GM12878 (cell line): ENCODE data around the gene TSPEAR. TPM values are rescaled to one million over a fixed set of nuclear protein-coding genes. Genes with fewer than 3 reads are reported as not detected.

Source experiments
- ATAC-seq: fragments of 200-7000 bp; cut with Tn5 transposase; 3 replicates; pipeline ENCODE4 v1.9.1; 2020; ENCODE audit warnings: mild to moderate bottlenecking, moderate library complexity
- BruUV-seq: library from RNA; stranded (reverse); fragments of 400-500 nt; replicated peaks from 2 replicates; lab custom pipeline; 2021; lab: Mats Ljungman, UMichigan
- CTCF ChIA-PET: fragments of 300-600 bp; sonication (Branson Sonifier 250); formaldehyde crosslinking; extraction: SDS; loops from one replicate; lab custom pipeline; 2021; ENCODE audit warnings: inconsistent platforms; lab: Yijun Ruan, JAX
- POLR2A ChIA-PET: fragments of 350-600 bp; formaldehyde crosslinking; extraction: SDS; loops from one replicate; lab custom pipeline; 2021; ENCODE audit warnings: inconsistent platforms; lab: Charles Lee
- RAD21 ChIA-PET: fragments of 300-600 bp; sonication (Branson Sonifier 250); formaldehyde crosslinking; loops from one replicate; lab custom pipeline; 2023; ENCODE audit warnings: antibody characterized with exemption; ENCODE audit not compliant: unreplicated experiment; lab: Charles Lee
- SMC1A ChIA-PET: fragments of 300-600 bp; sonication (Branson Sonifier 250); formaldehyde crosslinking; loops from one replicate; lab custom pipeline; 2023; ENCODE audit not compliant: unreplicated experiment, uncharacterized antibody; lab: Charles Lee
- DNase-seq: peaks from one replicate; pipeline ENCODE4 v3.0.0-alpha.2; 2011; ENCODE audit warnings: low read depth, low spot score
- FAIRE-seq: peaks from 3 replicates; lab custom pipeline; 2011; peaks lifted over from hg19 to GRCh38; lab: Jason Lieb, UNC
- H2AFZ ChIP-seq: 2 replicates; pipeline ENCODE4 v1.6.0; 2011; ENCODE audit warnings: low read depth, low read length, control low read depth; ENCODE audit not compliant: control insufficient read depth
- H3K27ac ChIP-seq: 2 replicates; pipeline ENCODE4 v1.5.1; 2011; ENCODE audit warnings: control low read depth; ENCODE audit not compliant: control insufficient read depth, insufficient read depth
- H3K27me3 ChIP-seq, 2 experiments: replicated peaks in 1 of 2; 2 replicates each; pipeline versions ENCODE4 v1.6.0 to v1.6.1; 2011; ENCODE audit warnings: low read length in 1 of 2; ENCODE audit not compliant: control insufficient read depth in 2 of 2, insufficient read depth in 2 of 2
- H3K36me3 ChIP-seq, 2 experiments: 2 replicates each; pipeline ENCODE4 v1.5.1; 2011; ENCODE audit warnings: low read length in 1 of 2; ENCODE audit not compliant: control insufficient read depth in 2 of 2, insufficient read depth in 2 of 2
- H3K4me1 ChIP-seq: 2 replicates; pipeline ENCODE4 v1.6.1; 2011; ENCODE audit warnings: mild to moderate bottlenecking, low read length, moderate library complexity, mixed read lengths; ENCODE audit not compliant: control insufficient read depth, insufficient read depth
- H3K4me2 ChIP-seq: 2 replicates; pipeline ENCODE4 v1.6.0; 2011; ENCODE audit warnings: control low read depth; ENCODE audit not compliant: control insufficient read depth, insufficient read depth
- H3K4me3 ChIP-seq: fragments of 200-600 bp; sonication (generic); 2 replicates; pipeline ENCODE4 v1.5.1; 2016
- H3K79me2 ChIP-seq: 2 replicates; pipeline ENCODE4 v1.6.0; 2011; ENCODE audit warnings: low read length; ENCODE audit not compliant: control insufficient read depth, insufficient read depth
- H3K9ac ChIP-seq: 2 replicates; pipeline ENCODE4 v1.8.0; 2011; ENCODE audit warnings: low read length, control low read depth, mixed read lengths; ENCODE audit not compliant: control insufficient read depth, insufficient read depth
- H3K9me3 ChIP-seq: replicated peaks from 3 replicates; pipeline ENCODE4 v1.5.1; 2011; ENCODE audit warnings: mild to moderate bottlenecking, low read length; ENCODE audit not compliant: control insufficient read depth, insufficient read depth
- H4K20me1 ChIP-seq: 2 replicates; pipeline ENCODE4 v1.6.0; 2011; ENCODE audit not compliant: control insufficient read depth, insufficient read depth
- ATF7 ChIP-seq: fragments of 450-650 bp; IDR thresholded peaks from 2 replicates; pipeline ENCODE4 v1.6.1; 2016; ENCODE audit warnings: low read depth, mild to moderate bottlenecking
- CREB1 ChIP-seq: IDR thresholded peaks from 2 replicates; pipeline ENCODE4 v1.6.1; 2012; ENCODE audit warnings: low read depth, mild to moderate bottlenecking, inconsistent platforms
- HDGF ChIP-seq: fragments of 450-650 bp; IDR thresholded peaks from 2 replicates; pipeline ENCODE4 v1.6.1; 2016; ENCODE audit warnings: antibody characterized with exemption
- IKZF1 ChIP-seq: fragments of 450-650 bp; conservative IDR thresholded peaks from 2 replicates; pipeline ENCODE4 v1.6.1; 2017; ENCODE audit warnings: antibody characterized with exemption, mild to moderate bottlenecking
- IRF3 ChIP-seq: fragments of 450-650 bp; IDR thresholded peaks from 2 replicates; pipeline ENCODE4 v1.6.1; 2014; ENCODE audit warnings: mild to moderate bottlenecking
- LARP7 ChIP-seq: fragments of 450-650 bp; IDR thresholded peaks from 2 replicates; pipeline ENCODE4 v1.6.1; 2017; ENCODE audit warnings: mild to moderate bottlenecking
- NRF1 ChIP-seq: conservative IDR thresholded peaks from 2 replicates; pipeline ENCODE4 v1.6.1; 2011; ENCODE audit warnings: mild to moderate bottlenecking, low read depth, low read length, improper control_type of control experiment
- POLR2AphosphoS5 ChIP-seq: IDR thresholded peaks from 2 replicates; pipeline ENCODE4 v1.6.1; 2011; ENCODE audit warnings: mild to moderate bottlenecking, low read length, inconsistent platforms
- RAD51 ChIP-seq: fragments of 450-650 bp; IDR thresholded peaks from 2 replicates; pipeline ENCODE4 v1.6.1; 2016; ENCODE audit warnings: moderate library complexity, mild to moderate bottlenecking, inconsistent platforms
- SRF ChIP-seq, 2 experiments: IDR thresholded peaks; 2 replicates each; pipeline ENCODE4 v1.6.1; 2011; ENCODE audit warnings: low read depth in 2 of 2, low read length in 2 of 2, mild to moderate bottlenecking in 1 of 2, moderate library complexity in 1 of 2
- TAF1 ChIP-seq: IDR thresholded peaks from 2 replicates; pipeline ENCODE4 v1.6.1; 2011; ENCODE audit warnings: mild to moderate bottlenecking, low read depth, low read length, borderline replicate concordance
- ZNF24 ChIP-seq: fragments of 450-650 bp; IDR thresholded peaks from 2 replicates; pipeline ENCODE4 v1.6.1; 2017; ENCODE audit warnings: antibody characterized with exemption, mild to moderate bottlenecking
- ZZZ3 ChIP-seq: IDR thresholded peaks from 2 replicates; pipeline ENCODE4 v1.6.1; 2011; ENCODE audit warnings: low read depth; ENCODE audit not compliant: control insufficient read depth, insufficient read length
- WGBS: methylation state at CpG from one replicate; pipeline ENCODE4 v1.1.6; 2016; ENCODE audit warnings: low lambda C conversion rate; ENCODE audit not compliant: insufficient replicate concordance, insufficient coverage; ENCODE audit errors: missing lambda C conversion rate; 5-methylcytosine and 5-hydroxymethylcytosine counted together
- in situ Hi-C: fragments of 300-500 bp; cut with MboI; formaldehyde crosslinking; loops from 9 replicates; pipeline ENCODE4 v1.14.3; 2018; ENCODE audit warnings: mixed read lengths
- intact Hi-C: fragments of 100-400 bp; cut with micrococcal nuclease; formaldehyde crosslinking; loops from one replicate; pipeline ENCODE4 v1.14.2; 2022; ENCODE audit not compliant: unreplicated experiment
- polyA plus RNA-seq, 11 experiments: library from polyadenylated mRNA; depleted of rRNA in 4 of 11; unstranded in 6 of 11; stranded (reverse) in 5 of 11; fragments of >200 nt; fragmentation: Nextera tagmentation in 4 of 11; fragmentation: Illumina TruSeq in 1 of 11; extraction: Ambion mirVana in 4 of 11; extraction: Trizol in 1 of 11; gene quantifications; 1 replicate in 1 of 11; 2 replicates in 10 of 11; pipeline versions ENCODE4 v1.2.1 to v1.2.3, GENCODE V29; 2011 to 2016; ENCODE audit warnings: inconsistent platforms in 2 of 11, missing spikeins in 2 of 11, low read depth in 1 of 11
- total RNA-seq, 4 experiments: library from RNA; depleted of rRNA in 3 of 4; stranded (reverse); fragments of >200 nt in 3 of 4; fragmentation: Illumina TruSeq in 1 of 4; extraction: Trizol in 1 of 4; gene quantifications; 2 replicates each; pipeline versions ENCODE4 v1.2.1 to v1.2.3, GENCODE V29; 2013 to 2021
- TF ChIP-seq, protein P1 (sequence below): IDR thresholded peaks from 2 replicates; pipeline ENCODE4 v1.6.1; 2011; ENCODE audit warnings: low read depth, mild to moderate bottlenecking, low read length, moderate library complexity, borderline replicate concordance; ENCODE audit errors: extremely low read depth
- TF ChIP-seq, protein P2 (sequence below): fragments of 450-650 bp; formaldehyde crosslinking; IDR thresholded peaks from 2 replicates; pipeline ENCODE4 v1.5.0; 2022; ENCODE audit warnings: mild to moderate bottlenecking, missing genetic modification characterization

Gene TSPEAR
- total and polyA plus RNA-seq, 10 of the 15 experiments (the other 5 are each of a cell fraction or from before 2014, with no cell fraction given): not detected

DNA sequence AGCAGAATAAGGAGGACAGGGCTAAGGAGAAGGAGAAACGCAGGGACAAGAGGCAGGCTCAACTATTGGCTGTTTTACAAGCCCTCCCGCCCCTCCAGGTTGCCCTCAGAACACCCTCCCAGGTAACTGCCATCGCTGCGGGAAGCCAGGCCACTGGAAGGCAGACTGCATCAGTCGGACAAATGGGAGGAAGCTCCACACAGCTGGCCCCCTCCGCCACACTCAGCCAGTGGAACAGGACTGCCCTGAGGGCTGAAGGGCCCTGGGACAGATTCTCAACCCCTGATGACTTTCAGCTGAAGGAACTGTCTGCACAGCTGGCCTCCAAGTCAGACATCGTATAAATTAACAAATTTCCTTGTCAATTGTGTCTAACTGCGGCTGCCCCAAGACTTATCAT lies 234.2 kb downstream of the TSPEAR start:
- CTCF ChIA-PET: interaction anchor here (0.5 kb wide), 1 partner anchor 669 kb away, joined by 3 read pairs; no protein-coding TSS in a partner anchor
- Histone ChIP-seq H3K4me1 (no peaks in the 10 kb centered on the region), H3K9me3 (no peaks in the 10 kb centered on the region), H2AFZ (no peak overlapping the region), H4K20me1 (no peaks in the 10 kb centered on the region), H3K27me3 (no peaks in the 10 kb centered on the region; a peak in 2 of 4 replicates), H3K79me2 (no peaks in the 10 kb centered on the region), H3K27ac (no peak overlapping the region), H3K4me2 (no peak overlapping the region), H3K4me3 (no peak overlapping the region), H3K9ac (no peak overlapping the region), H3K36me3 (no peaks in the 10 kb centered on the region)
- intact Hi-C loops (no loop called here), in situ Hi-C loops (no loop called here)
- ATAC-seq (no peak), FAIRE-seq (no peak), DNase-seq (no peak)
- SMC1A ChIA-PET: no interaction called here
- WGBS: 34% methylated on average over 8 of the region's 8 CpGs
- POLR2A ChIA-PET: no interaction called here
- BruUV-seq: no TSS peak
- RAD21 ChIA-PET: no interaction called here
- TF ChIP-seq IKZF1 (no peak), RAD51 (no peak), POLR2AphosphoS5 (no peak), ATF7 (no peak), LARP7 (no peak), CREB1 (no peak), ZZZ3 (no peak), ZNF24 (no peak), HDGF (no peak), IRF3 (no peak), SRF (IDR thresholded peaks at IDR 0.05; ENCODE audit: low read depth in 2 of 2, low read length in 2 of 2) (no peak), NRF1 (no peak), TAF1 (no peak)
- TF ChIP-seq, protein P1, sequence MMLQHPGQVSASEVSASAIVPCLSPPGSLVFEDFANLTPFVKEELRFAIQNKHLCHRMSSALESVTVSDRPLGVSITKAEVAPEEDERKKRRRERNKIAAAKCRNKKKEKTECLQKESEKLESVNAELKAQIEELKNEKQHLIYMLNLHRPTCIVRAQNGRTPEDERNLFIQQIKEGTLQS: no peak
- TF ChIP-seq, protein P2, sequence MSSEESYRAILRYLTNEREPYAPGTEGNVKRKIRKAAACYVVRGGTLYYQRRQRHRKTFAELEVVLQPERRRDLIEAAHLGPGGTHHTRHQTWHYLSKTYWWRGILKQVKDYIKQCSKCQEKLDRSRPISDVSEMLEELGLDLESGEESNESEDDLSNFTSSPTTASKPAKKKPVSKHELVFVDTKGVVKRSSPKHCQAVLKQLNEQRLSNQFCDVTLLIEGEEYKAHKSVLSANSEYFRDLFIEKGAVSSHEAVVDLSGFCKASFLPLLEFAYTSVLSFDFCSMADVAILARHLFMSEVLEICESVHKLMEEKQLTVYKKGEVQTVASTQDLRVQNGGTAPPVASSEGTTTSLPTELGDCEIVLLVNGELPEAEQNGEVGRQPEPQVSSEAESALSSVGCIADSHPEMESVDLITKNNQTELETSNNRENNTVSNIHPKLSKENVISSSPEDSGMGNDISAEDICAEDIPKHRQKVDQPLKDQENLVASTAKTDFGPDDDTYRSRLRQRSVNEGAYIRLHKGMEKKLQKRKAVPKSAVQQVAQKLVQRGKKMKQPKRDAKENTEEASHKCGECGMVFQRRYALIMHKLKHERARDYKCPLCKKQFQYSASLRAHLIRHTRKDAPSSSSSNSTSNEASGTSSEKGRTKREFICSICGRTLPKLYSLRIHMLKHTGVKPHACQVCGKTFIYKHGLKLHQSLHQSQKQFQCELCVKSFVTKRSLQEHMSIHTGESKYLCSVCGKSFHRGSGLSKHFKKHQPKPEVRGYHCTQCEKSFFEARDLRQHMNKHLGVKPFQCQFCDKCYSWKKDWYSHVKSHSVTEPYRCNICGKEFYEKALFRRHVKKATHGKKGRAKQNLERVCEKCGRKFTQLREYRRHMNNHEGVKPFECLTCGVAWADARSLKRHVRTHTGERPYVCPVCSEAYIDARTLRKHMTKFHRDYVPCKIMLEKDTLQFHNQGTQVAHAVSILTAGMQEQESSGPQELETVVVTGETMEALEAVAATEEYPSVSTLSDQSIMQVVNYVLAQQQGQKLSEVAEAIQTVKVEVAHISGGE: no peak
